Measurements from ENCODE around the gene PTPN1.
"Not testable (repeated sequence)": the region's sequence is repeated elsewhere in the genome, so short reads cannot be mapped to it uniquely, and the experiment has no call there.

PTPN1 gene

GRCh38 chr20:50595988-50596693, 86.0 kb downstream of the PTPN1 start:
- no peak for DNase-seq

GRCh38 chr20:50596694-50597021, 86.5 kb downstream of the PTPN1 start:
- no peak for DNase-seq

GRCh38 chr20:50597406-50597969, 87.3 kb downstream of the PTPN1 start:
- DNase-seq: no peak

- DNase-seq: no peak
Observed at GRCh38 chr20:50598074-50598473, 87.9 kb downstream of the PTPN1 start.

GRCh38 chr20:50598768-50599167, 88.6 kb downstream of the PTPN1 start:
- DNase-seq: not testable (repeated sequence)

GRCh38 chr20:50600281-50600895, 90.2 kb downstream of the PTPN1 start:
- DNase-seq: no peak

- DNase-seq: no peak
Observed at GRCh38 chr20:50601511-50602431, 91.6 kb downstream of the PTPN1 start.

GRCh38 chr20:50602432-50603088, 92.4 kb downstream of the PTPN1 start:
- DNase-seq: no peak

GRCh38 chr20:50604451-50604850, 94.3 kb downstream of the PTPN1 start:
- DNase-seq: no peak

GRCh38 chr20:50605136-50605535, 95.0 kb downstream of the PTPN1 start:
- DNase-seq: no peak

- no peak for DNase-seq
Observed at GRCh38 chr20:50607436-50607835, 97.3 kb downstream of the PTPN1 start.

GRCh38 chr20:50607850-50608749, 97.9 kb downstream of the PTPN1 start:
- no peak for DNase-seq

GRCh38 chr20:50608750-50609104, 98.5 kb downstream of the PTPN1 start:
- DNase-seq: no peak

- no peak for DNase-seq
Observed at GRCh38 chr20:50609438-50609989, 99.3 kb downstream of the PTPN1 start.

- DNase-seq: no peak
Observed at GRCh38 chr20:50610212-50610718, 100.1 kb downstream of the PTPN1 start.

GRCh38 chr20:50611128-50611810, 101.1 kb downstream of the PTPN1 start:
- no peak for DNase-seq

GRCh38 chr20:50613438-50614169, 103.4 kb downstream of the PTPN1 start:
- no peak for DNase-seq

- DNase-seq: no peak
Observed at GRCh38 chr20:50615407-50615806, 105.2 kb downstream of the PTPN1 start.

- no peak for DNase-seq
Observed at GRCh38 chr20:50617022-50617421, 106.8 kb downstream of the PTPN1 start.

GRCh38 chr20:50618537-50618936, 108.4 kb downstream of the PTPN1 start:
- DNase-seq: no peak
